HTERT RPE-1 (cell line): ENCODE data around the gene NCOA4.
"Not testable (repeated sequence)": the region's sequence is repeated elsewhere in the genome, so short reads cannot be mapped to it uniquely, and the experiment has no call there.

ENCODE experiments used
- in situ Hi-C: fragments of 300-500 bp; cut with MboI; formaldehyde crosslinking; loops from 4 replicates; pipeline ENCODE4 v1.14.3; 2020; ENCODE audit warnings: low sequenced_read_pairs

The NCOA4 gene

GRCh38 chr10:45985590-45985989 is 44.8 kb downstream of the NCOA4 start:
- in situ Hi-C loops, result not testable (repeated sequence)

- in situ Hi-C loops, result not testable (repeated sequence)
Observed at GRCh38 chr10:45984473-45984872, 46.0 kb downstream of the NCOA4 start.

GRCh38 chr10:45983538-45984186 is 46.8 kb downstream of the NCOA4 start:
- in situ Hi-C loops, result not testable (repeated sequence)

GRCh38 chr10:45981367-45981766 is 49.1 kb downstream of the NCOA4 start:
- in situ Hi-C loops, result not testable (repeated sequence)

GRCh38 chr10:45978554-45978953 is 51.9 kb downstream of the NCOA4 start:
- in situ Hi-C loops, result not testable (repeated sequence)

- in situ Hi-C loops, result not testable (repeated sequence)
Observed at GRCh38 chr10:45974041-45974440, 56.4 kb downstream of the NCOA4 start.

- in situ Hi-C loops, result not testable (repeated sequence)
Observed at GRCh38 chr10:45972813-45973169, 57.6 kb downstream of the NCOA4 start.

GRCh38 chr10:45972106-45972812 is 58.2 kb downstream of the NCOA4 start, which contains the start of gene TIMM23:
TIMM23 (plus strand) TSS chr10:45972489; CDS start chr10:45972625, 136 bp downstream.
- in situ Hi-C loops, result not testable (repeated sequence)

- in situ Hi-C loops, result not testable (repeated sequence)
Observed at GRCh38 chr10:45971742-45972105, 58.7 kb downstream of the NCOA4 start.

GRCh38 chr10:45971019-45971418 is 59.4 kb downstream of the NCOA4 start:
- in situ Hi-C loops, result not testable (repeated sequence)

- in situ Hi-C loops, result not testable (repeated sequence)
Observed at GRCh38 chr10:45962686-45963452, 67.6 kb downstream of the NCOA4 start.

- in situ Hi-C loops, result not testable (repeated sequence)
Observed at GRCh38 chr10:45957928-45958327, 72.5 kb downstream of the NCOA4 start.

- in situ Hi-C loops, result not testable (repeated sequence)
Observed at GRCh38 chr10:45956634-45957033, 73.8 kb downstream of the NCOA4 start.
